ENCODE measurements around the gene MCF2L2. TPM values are rescaled to one million over a fixed set of nuclear protein-coding genes. Genes with fewer than 3 reads are reported as not detected.

The MCF2L2 gene
- total and polyA plus RNA-seq, 10 donors, result 0.46 to 37.7 (median 17.6) TPM

GRCh38 chr3:183253528-183254486, 174.6 kb downstream of the MCF2L2 start:
- Histone ChIP-seq H3K36me3 (no peaks in the 10 kb centered on the region), H3K27ac (peak overlapping the region in 7 of 8 donors; percentile 44 to 90 (median 82)), H3K4me1 (peaks cover 5 to 43% (median 21%) of the 10 kb centered on the region in 6 donors), H3K27me3 (replicated peaks in 1 of 7) (peaks cover 0 to 50% (median 19%) of the 10 kb centered on the region in 7 donors), H3K9me3 (no peaks in the 10 kb centered on the region), H3K4me3 (peak overlapping the region; percentile 25 to 68 (median 56))
- intact Hi-C loops (cut with DNase I; ENCODE audit: low total_unique reads), result no loop called here
- peak; percentile 93 for DNase-seq
- WGBS, 5 donors, result 0 to 3% (median 1%) methylated on average over 47 to 111 of the region's 111 CpGs
- TF ChIP-seq POLR2A (IDR thresholded peaks at IDR 0.05), result no peak
- peak in 2 of 11 experiments; percentile 19 to 24 for TF ChIP-seq CTCF (IDR thresholded peaks at IDR 0.05 in 8 of 11, conservative IDR thresholded peaks at IDR 0.05 in 3 of 11)
- peak; percentile 48 to 84 (median 64) for TF ChIP-seq POLR2AphosphoS5 (IDR thresholded peaks at IDR 0.05)

- Histone ChIP-seq H3K4me3 (peak within 1 kb of the TSS; percentile 25 to 68 (median 56)), H3K27ac (peak within 1 kb of the TSS in 7 of 8 donors; percentile 44 to 90 (median 82)), H3K9me3 (no peaks in the 10 kb centered on the region), H3K27me3 (replicated peaks in 1 of 7) (peaks cover 0 to 50% (median 19%) of the 10 kb centered on the region in 7 donors), H3K36me3 (no peaks in the 10 kb centered on the region), H3K4me1 (peaks cover 5 to 37% (median 21%) of the 10 kb centered on the region in 6 donors)
- DNase-seq, result peak; percentile 81
- TF ChIP-seq POLR2A (IDR thresholded peaks at IDR 0.05) (no peak), POLR2AphosphoS5 (IDR thresholded peaks at IDR 0.05) (peak in 1 of 3 donors; percentile 11)
- intact Hi-C loops (cut with DNase I; ENCODE audit: low total_unique reads), result no loop called here
- WGBS, 5 donors, result 0 to 3% (median 2%) methylated on average over 40 to 43 of the region's 43 CpGs
Observed at GRCh38 chr3:183252973-183253527, 175.4 kb downstream of the MCF2L2 start, which contains the start of gene B3GNT5. Gene B3GNT5 (plus strand): TSS chr3:183253253. CDS start chr3:183269799, 16,546 bp downstream.

- Histone ChIP-seq H3K27ac (no peak overlapping the region), H3K36me3 (no peaks in the 10 kb centered on the region), H3K4me3 (peak overlapping the region in 1 of 8 donors; percentile 68), H3K4me1 (peaks cover 5 to 37% (median 21%) of the 10 kb centered on the region in 6 donors), H3K9me3 (no peaks in the 10 kb centered on the region), H3K27me3 (replicated peaks in 1 of 7) (peaks cover 0 to 50% (median 19%) of the 10 kb centered on the region in 7 donors)
- no peak for DNase-seq
- TF ChIP-seq POLR2AphosphoS5 (IDR thresholded peaks at IDR 0.05) (no peak), POLR2A (IDR thresholded peaks at IDR 0.05) (no peak), CTCF (IDR thresholded peaks at IDR 0.05 in 8 of 11, conservative IDR thresholded peaks at IDR 0.05 in 3 of 11) (no peak)
- WGBS, 5 donors, result 89 to 97% (median 95%) methylated on average over 5 of the region's 5 CpGs
- intact Hi-C loops (cut with DNase I; ENCODE audit: low total_unique reads), result no loop called here
Observed at GRCh38 chr3:183252118-183252782, 176.2 kb downstream of the MCF2L2 start.

GRCh38 chr3:183249006-183249718, 179.3 kb downstream of the MCF2L2 start:
- 80 to 88% (median 84%) methylated on average over 6 of the region's 6 CpGs for WGBS, 5 donors
- DNase-seq, result no peak
- intact Hi-C loops (cut with DNase I; ENCODE audit: low total_unique reads), result no loop called here
- H3K27ac ChIP-seq, result no peak overlapping the region
- peaks cover 0 to 37% (median 18%) of the 10 kb centered on the region in 7 donors for H3K27me3 ChIP-seq (replicated peaks in 1 of 7)
- H3K9me3 ChIP-seq, result no peaks in the 10 kb centered on the region
- no peak for TF ChIP-seq POLR2AphosphoS5 (IDR thresholded peaks at IDR 0.05)
- TF ChIP-seq POLR2A (IDR thresholded peaks at IDR 0.05), result no peak
- TF ChIP-seq CTCF (IDR thresholded peaks at IDR 0.05 in 8 of 11, conservative IDR thresholded peaks at IDR 0.05 in 3 of 11), result no peak
- no peak overlapping the region for H3K4me3 ChIP-seq
- H3K4me1 ChIP-seq, result peaks cover 3 to 35% (median 19%) of the 10 kb centered on the region in 6 donors
- H3K36me3 ChIP-seq, result no peaks in the 10 kb centered on the region

Data from spleen (tissue), 11 donors.